Fibroblast of skin of scalp (primary cell): Measurements from ENCODE around the gene C9orf57. TPM values are rescaled to one million over a fixed set of nuclear protein-coding genes. Genes with fewer than 3 reads are reported as not detected.
A peak's percentile ranks its signal among the peaks of the same experiment; 100 is the strongest.
"Not testable (repeated sequence)": the region's sequence is repeated elsewhere in the genome, so short reads cannot be mapped to it uniquely, and the experiment has no call there.

ENCODE experiments used
- DNase-seq: peaks from one replicate; pipeline ENCODE4 v3.0.0-alpha.2; 2013
- polyA plus RNA-seq, 2 experiments: library from polyadenylated mRNA; unstranded; fragments of 120-200 nt; gene quantifications; one replicate each; pipeline ENCODE4 v1.2.1, GENCODE V29; 2013; ENCODE audit not compliant: insufficient read length in 2 of 2

C9orf57 gene, protein sequence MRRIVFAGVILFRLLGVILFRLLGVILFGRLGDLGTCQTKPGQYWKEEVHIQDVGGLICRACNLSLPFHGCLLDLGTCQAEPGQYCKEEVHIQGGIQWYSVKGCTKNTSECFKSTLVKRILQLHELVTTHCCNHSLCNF
- polyA plus RNA-seq (2013, experiment 1 of 2; ENCODE audit: insufficient read length): not detected
- not detected for polyA plus RNA-seq (2013, experiment 2 of 2; ENCODE audit: insufficient read length)

DNA sequence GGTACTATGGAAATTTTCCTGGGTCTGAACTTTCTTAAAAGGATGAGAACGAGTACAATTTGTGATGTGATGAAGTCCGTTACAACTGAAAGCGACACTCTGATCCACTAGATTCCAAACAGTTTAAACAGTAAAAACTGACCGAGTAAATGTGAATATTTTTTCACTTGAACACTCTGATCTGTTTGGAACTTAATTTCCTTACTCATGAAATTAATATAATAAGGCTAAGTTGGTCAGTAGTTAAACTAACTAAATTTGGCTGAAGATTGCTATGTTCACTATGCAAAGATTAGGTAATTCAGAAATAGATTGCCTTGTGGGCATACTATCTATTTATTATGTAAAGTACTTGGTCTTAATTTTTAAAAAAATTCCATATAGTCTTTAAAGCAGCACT lies at the start of gene C9orf57:
C9orf57 (minus strand) TSS at position 101 of the 400 bp plus-strand sequence. CDS start 1,282 bp downstream, outside the sequence.
- no peak for DNase-seq

DNA sequence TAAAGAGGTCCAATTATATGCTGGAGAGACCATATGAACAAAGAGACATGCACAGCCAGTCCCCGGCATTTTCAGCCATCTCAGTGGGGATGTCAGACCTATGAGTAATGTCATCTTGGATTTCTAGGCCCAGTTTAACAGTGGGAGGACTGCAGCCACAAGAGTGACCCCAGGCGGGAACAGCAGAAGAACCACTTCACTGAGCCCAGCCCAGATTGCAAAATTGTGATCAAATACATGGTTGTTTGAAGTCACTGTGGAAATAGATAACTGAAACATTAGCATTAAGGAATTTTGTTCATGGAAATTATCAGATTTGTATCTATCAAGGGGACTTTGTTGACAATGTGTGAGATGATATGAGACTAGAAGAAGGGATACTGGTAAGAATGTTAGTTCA lies 42.1 kb upstream of the C9orf57 start:
- no peak for DNase-seq

DNA sequence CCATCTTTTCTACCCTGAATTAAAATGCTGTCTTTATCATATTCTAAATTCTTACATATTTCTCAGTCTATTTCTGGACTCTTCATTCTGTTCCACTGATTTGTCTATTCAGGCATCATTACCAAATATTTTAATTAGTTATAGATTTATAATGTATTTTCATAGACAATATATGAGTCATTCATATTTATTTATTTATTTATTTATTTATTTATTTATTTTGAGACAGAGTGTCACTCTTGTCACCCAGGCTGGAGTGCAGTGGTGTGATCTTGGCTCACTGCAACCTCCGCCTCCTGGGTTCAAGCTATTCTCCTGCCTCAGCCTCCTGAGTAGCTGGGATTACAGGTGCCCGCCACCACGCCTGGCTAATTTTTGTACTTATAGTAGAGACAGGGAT lies 35.1 kb upstream of the C9orf57 start:
- not testable (repeated sequence) for DNase-seq

DNA sequence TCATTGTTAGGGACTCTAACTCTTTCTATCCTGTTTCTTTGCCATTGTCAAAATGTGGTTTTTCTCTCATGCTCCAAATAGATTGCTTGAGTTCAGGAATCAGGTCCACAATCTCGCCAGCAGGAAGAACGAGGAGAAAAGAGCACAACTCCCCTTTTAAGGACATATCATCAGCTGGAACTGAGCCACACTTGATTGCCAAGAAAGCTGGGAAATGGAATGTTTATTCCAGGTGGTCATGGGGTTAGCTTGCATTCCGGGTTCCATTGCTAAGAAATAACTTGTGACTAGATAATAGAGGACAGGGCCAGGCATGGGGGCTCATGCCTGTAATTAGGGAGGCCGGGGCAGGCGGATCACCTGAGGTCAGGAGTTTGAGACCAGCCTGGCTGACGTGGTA lies 32.4 kb upstream of the C9orf57 start:
- DNase-seq: no peak

DNA sequence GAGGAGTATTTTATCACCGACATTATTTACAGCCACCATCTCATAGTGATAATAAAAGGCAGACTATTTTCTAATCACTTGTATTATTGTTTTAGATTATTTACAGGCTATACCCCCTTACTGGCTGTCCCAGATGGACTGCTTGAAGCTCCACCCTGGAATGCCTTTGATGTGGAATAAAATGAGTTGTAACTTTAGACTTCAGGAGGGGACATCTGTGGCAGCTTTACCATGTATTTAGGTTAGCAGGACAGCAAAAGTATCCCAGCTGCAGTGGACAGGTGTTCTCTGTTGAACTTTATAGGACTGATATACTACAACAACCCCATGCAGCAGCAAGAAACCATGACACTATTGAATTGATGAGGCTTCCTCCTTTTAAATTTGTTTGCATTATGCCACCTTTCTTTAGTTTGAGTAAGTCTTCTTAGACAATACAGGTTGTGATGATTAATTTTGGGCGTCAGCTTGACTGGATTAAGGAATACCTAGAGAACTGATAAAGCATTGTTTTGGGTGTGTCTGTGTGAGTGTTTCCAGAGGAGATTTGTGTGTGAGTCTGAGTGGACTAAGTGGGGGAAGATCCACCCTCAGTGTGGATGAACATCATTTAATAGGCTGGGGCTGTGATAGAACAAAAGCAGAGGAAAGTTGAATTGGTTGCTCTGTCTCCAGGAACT lies 29.2 kb upstream of the C9orf57 start:
- DNase-seq: no peak

DNA sequence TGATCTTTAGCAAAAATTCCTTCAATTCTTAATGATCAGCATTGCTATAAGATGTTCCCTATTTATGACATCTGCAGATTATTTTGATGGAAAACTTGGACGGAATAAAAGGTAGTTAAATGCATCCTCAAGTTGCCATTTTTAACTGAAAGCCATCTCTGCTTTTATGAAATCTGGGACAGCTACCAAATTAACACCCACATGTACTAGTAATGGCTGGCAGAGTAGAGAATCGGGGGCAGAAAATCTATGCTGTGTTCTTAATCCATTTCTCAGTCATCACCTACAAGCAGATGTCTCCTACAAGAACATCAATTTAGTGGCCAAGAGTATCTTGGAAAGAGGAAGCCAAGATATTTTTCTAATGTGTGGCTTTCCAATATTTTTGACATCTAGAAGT lies 22.1 kb upstream of the C9orf57 start:
- no peak for DNase-seq

DNA sequence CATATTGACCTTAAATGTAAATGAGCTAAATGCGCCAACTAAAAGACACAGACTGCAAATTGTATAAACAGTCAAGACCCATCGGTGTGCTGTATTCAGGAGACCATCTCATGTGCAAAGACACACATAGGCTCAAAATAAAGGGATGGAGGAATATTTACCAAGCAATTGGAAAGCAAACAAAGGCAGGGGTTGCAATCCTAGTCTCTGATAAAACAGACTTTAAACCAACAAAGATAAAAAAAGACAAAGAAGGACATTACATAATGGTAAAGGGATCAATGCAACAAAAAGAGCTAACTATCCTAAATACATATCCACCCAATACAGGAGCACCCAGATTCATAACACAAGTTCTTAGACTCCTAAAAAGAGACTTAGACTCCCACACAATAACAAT lies 14.3 kb upstream of the C9orf57 start:
- DNase-seq: not testable (repeated sequence)

DNA sequence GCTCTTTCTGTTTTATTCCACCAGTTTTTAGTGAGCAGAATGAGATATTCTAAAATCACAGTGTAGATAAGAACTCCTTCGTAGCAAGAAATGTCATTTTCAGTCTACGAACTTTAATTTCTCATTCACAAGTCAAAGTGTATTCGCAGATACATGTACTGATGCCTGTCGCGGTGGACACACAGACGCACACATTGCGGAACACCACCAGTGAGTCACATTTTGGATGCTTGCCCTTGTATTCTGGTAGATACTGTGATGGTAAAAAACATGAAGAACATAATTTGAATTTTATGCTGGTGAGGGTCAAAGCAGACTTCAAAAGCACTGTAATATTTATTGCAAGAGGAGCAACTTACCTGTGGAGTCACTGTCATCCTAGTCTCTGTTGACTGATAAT lies 4.7 kb upstream of the C9orf57 start:
- no peak for DNase-seq

DNA sequence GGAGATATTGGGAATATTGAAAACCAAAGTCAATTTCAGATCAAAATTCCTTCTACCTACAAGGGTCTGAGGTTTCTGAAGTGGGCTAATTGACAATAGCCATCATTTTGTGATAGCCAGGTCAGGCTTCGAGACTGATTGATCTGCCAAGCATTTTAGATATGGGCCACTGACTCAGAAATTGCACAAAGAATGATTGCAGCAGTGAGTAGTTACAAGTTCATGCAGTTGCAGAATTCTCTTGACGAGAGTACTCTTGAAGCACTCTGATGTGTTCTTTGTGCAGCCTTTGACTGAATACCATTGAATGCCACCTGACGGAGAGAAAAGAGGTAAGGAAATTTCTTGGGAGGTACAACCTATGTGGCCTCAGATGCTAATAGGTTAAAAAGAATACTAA lies 8.3 kb downstream of the C9orf57 start:
- no peak for DNase-seq

DNA sequence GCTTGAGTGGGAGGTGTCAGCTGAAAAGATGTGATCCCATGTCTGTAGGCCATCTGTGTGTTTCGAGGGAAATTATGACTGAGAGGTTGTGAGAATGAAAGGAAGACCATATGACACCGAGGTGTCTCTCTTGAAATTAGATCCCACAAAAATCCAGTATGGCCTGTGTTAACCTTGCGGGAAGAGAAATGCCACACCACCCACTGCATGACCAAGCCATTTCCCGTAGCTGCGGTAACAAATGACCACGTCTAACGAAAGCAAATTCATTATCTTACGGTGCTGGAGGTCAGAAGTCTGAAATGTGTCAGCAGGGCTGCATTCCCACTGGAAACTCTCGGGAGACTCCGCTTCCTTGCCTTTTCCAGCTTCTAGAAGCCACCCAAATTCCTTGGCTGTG lies 11.6 kb downstream of the C9orf57 start:
- no peak for DNase-seq

DNA sequence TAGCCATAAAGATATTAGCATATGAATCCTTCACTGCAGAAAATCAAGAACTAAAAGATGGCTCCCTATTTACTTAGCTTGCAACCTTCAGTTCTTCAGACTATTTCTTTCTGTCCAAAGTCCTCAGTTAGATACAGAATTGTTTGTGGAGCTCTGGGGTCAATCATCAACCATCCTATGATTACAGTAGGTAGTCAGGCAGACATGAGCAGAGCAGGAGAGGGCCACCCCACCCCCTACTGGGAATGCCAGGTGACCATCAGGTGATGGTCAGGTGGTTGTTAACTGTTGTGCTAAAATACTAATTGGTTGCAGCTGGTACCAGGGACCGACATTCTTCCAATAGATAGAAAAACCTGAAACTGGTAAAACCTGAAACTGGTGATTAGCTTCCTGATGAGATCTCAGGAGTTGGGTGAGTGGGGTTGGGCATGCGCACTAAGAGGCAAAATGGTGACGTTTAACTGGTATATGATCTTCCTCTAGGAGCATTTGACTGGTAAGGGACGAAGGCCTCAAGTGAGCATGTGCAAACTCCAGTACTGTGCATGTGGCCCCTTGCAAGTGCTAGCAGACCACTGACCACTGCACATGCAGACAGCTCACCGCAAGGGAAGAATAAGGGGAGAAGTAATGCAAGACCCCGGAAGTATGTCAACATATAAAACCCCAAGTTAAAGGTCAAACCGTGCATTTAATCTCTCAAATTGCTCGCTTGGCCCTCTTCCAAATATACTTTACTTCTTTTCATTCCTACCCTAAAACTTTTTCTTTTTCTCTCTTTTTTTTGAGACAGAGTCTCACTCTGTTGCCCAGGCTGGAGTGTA lies 13.6 kb downstream of the C9orf57 start:
- DNase-seq: no peak

DNA sequence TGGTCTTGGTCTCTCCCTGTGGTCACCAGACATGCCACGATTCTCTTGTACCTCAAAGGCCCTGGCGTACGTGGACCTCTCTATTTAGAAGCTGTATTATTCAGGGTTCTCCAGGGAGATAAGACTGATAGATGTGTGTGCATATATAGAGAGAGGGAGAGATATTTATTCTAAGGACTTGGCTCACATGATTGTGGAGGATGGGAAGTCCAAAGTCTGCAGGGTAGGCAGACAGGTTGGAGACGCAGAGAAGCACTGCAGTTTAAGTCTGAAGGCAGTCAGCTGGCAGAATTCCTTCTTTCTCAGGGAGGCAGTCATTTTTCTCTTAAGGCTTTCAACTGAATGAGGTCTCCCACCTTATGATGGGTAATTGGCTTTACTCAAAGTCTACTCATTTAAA lies 16.3 kb downstream of the C9orf57 start:
- no peak for DNase-seq

DNA sequence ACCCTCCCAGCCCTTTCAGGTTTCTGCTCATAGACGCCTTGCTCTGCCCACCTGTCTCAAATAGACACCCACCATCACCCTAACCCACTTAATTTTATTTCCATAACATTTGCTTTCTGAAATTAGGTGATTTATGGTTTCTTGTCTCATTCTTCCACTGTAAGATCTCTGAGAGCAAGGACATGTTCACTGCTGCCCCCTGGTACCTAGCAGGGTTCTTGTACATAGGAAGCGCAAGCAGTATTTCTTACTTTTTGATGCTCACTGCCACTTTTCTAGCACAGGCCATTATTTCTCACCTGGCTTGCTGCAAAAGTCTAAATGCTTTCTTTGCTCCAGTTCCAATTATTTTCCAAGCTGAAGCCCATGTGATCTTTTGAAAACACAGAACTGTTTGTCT lies 16.8 kb downstream of the C9orf57 start:
- DNase-seq: no peak

DNA sequence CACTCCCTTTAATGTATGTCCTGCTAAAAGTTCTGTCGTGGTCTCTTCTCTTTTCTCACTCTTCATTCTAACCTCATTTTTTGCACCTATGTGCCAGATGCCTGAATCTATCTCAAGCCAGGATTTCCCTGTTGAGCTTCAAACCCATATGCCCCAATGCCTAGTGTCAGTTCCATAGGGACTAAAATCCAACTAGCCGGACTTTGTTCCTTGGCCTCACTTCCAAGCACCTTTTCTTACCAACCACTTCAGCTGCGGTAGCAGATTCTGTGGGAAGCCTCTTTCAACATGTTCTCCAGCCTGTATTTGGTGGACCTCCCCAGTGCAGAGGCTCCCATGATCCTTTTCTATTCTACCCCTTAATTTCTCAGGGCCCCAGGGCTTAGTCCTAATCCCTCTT lies 17.5 kb downstream of the C9orf57 start:
- no peak for DNase-seq

DNA sequence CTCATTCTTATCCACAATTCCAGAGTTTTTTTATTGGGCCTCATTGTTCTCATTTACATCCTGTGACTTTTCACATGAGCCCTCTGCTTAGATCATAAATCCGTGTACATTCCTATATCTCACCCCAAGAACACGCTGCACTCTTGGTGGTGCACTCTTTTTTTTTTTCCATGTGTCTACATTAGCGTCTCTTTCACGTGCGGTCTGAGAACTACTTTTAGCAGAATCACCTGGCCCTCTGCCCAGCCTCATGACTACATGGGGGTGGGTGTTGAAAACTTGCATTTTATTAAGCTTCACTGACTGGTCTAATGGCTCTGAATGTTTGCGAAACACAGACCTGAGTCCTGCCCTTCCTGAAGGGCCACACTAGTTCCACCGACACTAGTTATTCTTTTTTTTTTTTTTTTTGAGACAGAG lies 18.6 kb downstream of the C9orf57 start:
- DNase-seq: peak; percentile 72

DNA sequence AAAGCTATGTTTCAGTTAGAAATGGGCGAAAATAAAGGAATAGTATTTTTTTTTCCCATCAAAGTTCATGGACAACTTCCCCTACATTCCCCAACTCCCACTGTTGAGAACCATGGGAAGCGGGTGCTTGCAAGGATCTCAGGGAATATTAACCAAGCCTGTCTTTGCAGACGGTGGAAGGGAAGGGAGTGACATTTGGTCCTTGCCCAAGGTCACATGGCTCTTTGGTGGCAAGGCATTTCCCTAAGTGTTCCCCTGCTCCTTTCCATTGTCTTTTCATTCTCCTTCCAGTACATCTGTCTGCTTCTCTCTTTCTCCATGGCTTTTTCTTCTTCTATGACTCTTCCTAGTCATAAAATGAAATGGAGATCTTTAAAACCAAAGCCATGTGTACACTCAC lies 19.0 kb downstream of the C9orf57 start:
- no peak for DNase-seq

DNA sequence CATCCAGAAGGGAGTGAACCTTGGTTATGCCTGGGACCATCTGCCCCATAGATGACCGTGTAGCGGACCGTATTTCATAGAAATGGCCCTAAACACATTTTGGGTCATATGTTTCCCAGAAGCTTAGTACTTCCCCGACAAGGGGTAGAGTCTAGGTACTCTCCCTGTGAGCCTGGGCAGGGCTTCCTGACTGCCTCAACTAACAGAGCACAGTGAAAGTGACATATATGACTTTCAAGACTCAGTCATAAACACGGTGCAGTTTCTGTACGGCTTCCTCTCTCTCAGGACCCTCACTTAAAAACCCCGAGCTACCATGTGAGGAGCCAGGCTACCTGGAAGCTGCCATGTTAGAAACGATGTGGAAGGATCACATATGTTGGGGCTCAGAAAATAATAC lies 20.9 kb downstream of the C9orf57 start:
- no peak for DNase-seq

DNA sequence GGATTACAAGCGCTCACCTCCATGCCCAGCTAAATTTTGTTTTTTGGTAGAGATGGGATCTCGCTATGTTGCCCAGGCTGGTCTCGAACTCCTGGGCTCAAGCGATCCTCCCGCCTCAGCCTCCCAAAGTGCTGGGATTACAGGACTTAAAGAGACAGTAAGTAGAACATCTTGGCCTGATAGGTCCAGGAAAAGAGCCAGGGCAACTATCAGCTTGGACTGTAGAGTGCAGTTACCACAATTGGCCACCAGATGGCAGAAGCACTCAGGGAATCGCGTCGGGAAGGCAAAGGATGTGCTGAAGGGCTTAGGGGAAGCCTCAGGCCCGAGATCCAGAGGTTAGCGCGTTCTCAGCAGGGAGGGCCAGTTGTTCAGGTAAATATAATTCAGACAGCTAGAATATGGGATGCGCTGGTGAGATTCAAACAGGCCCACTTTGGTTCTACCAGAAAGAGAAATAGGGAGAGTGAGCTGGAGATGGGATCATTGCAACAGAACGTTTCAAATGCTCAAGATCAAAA lies 21.5 kb downstream of the C9orf57 start:
- peak; percentile 77 for DNase-seq

DNA sequence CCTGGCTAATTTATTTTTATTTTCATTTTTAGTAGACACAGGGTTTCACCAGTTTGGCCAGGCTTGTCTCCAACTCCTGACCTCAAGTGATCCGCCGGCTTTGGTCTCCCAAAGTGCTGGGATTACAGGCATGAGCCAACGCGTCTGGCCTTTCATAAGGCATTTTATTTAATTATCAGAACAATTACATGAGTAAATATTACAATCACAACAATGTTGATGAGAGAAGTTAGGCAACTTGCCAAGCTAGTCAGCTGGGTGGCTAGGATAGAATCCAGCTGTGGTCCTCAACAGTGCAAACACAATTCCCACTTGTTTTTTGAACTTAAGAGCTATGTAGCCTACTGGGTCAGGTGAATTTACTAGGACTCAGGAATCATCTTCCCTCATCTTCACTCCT lies 22.0 kb downstream of the C9orf57 start:
- DNase-seq: no peak

DNA sequence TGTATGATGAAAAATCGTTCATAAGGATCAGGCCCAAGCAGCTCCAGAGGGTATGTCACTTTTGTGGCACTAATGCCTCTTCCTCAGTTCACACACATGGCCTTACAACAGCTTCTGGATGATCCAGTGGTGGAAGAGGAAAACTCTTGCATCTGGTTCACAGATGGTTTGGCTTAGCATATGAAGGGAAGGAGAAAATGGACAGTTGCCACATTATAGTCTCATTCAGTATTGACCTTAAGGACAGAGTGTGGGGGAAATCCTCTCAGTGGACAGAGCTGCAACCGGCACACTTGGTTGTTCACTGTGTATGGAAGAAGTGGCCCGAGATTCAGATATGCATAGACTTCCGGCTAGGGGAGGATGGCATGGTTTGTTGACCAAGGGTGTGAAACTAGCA lies 22.8 kb downstream of the C9orf57 start:
- DNase-seq: no peak

DNA sequence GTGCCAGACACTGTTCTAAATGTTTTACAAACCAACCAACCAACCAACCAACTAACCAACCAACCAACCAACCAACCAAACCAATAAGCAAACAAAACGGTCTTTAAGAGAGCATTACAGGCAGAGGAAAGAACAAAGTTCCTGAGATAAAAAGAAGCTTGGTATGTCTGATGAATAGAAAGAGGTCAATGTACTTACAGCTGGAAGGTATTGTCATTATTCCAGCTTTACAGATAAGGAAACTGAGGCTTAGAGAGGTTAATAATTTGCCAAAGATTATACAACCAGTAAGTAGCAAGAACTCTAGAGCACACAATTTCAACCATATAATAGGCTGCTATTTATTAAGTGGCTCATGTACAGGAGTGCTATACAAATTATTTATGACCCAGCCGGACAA lies 29.6 kb downstream of the C9orf57 start:
- DNase-seq: no peak

DNA sequence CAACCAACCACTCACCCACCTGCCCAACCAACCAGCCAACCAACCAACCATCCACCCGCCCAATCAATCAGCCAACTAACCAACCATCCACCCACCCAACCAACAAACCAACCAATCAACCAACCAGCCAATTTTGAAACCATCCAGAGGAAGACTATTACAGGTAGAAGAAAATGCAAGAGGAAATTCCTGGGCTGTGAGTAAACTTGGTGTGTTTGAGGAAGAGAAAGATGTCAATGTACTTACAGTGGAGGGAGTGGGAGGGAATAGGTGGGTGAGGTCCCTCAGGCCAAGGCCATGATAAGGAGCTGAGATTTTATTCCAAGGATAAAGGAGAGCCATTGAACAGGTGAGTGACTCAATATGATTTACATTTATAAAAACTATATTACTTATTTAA lies 30.4 kb downstream of the C9orf57 start:
- no peak for DNase-seq

DNA sequence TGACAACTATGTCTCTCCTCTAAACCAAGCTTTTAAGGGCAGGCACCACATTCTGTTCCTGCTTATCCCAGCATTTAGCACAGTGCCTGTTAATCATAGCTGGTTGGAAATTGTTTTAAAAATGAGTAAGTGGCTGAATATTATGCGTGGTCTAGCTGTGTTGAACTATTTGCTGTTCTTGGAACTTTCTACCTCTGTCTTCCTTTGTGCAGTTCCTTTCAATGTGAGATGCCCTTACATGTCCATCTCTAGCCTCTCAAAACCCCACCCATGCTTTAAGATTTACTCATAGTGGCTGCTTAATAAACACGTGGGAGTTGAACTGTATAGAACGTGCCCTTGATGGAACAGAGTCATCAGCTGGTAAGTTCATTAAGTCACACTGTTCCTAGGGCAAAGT lies 34.5 kb downstream of the C9orf57 start:
- DNase-seq: peak; percentile 68

DNA sequence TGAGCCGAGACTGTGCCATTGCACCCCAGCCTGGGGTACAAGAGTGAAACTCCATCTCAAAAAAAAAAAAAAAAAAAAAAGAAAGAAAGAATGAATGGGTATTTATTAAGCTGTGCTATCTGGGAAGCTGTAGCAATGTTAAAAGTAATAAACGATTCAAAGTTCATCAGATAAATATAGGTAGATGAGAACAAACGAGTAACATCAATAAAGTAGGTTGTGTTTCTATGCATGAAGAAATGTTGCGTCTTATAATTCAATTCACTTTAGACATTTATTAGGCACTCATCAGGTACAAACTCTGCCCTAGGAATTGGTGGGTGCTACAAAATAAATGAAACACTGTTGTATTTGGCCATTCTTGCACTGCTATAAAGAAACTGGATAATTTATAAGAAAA lies 36.8 kb downstream of the C9orf57 start:
- DNase-seq: no peak
